ENCODE data around the gene ZNF253.
"Not testable (repeated sequence)": the region's sequence is repeated elsewhere in the genome, so short reads cannot be mapped to it uniquely, and the experiment has no call there.

Gene ZNF253

DNA sequence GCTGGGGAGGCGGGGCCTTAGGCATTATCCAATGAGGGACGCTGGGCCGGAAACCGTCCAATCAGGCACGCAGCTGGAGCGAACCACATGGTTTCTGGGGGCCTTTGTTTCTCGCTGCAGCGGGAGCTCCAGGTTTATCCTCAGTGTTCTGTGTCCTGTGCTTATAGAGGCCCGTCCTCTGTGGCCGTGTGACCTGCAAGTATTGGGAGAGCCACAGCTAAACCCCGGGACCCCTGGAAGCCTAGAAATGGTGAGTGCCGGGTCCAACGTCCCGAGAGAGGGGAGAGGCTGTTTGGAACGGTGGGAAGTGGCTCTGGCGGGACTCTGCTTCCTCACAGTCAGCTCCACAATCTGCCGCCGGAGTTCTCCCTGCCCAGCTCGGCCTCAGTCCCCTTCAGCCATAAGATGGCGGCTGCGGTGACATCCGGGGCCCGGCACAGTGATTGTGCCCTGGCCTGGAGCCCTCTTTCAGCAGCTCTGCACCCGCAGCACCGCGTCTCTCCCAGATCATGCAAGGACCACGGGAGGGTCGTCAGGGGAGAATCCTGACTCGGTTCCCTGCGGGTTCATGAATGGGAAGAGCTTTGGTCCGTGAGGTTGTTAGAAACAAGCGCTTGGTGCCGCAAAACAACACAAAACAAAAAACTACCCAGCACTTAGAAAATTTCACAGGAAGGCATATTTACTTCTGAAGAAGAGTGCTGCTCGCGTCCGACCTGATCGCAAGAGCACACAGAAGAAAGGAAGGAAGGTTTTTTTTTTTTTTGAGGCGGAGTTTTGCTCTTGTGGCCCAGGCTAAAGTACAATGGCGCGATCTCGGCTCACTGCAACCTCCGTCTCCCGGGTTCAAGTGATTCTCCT is at the start of gene ZNF253:
ZNF253 (plus strand) TSS at position 133 of the 861 bp plus-strand sequence; CDS start at position 248, 115 bp downstream.
- peak; percentile 95 for DNase-seq

DNA sequence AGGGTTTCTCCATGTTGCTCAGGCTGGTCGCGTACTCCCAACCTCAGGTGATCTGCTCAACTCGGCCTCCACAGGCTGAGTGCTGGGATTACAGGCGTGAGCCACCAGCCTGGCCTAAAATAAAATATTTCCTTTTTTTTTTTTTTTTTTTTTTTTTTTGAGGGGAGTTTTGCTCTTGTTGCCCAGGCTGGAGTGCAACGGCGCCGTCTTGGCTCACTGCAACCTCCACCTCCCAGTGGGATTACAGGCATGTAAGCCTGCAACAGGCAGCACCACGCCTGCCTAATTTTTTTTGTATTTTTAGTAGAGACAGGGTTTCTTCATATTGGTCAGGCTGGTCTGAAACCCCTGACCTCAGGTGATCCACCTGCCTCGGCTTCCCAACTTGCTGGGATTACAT is 49.0 kb upstream of the ZNF253 start:
- DNase-seq: no peak

GRCh38 chr19:19817357-19817756 is 48.3 kb upstream of the ZNF253 start:
- DNase-seq: no peak

- no peak for DNase-seq
Measured at GRCh38 chr19:19820774-19821320, 44.8 kb upstream of the ZNF253 start.

- peak; percentile 98 for DNase-seq
Measured at GRCh38 chr19:19821366-19821951, 44.2 kb upstream of the ZNF253 start, which contains the start of gene ZNF506. ZNF506 (minus strand) TSS chr19:19821750; CDS start chr19:19821603, 147 bp downstream.

DNA sequence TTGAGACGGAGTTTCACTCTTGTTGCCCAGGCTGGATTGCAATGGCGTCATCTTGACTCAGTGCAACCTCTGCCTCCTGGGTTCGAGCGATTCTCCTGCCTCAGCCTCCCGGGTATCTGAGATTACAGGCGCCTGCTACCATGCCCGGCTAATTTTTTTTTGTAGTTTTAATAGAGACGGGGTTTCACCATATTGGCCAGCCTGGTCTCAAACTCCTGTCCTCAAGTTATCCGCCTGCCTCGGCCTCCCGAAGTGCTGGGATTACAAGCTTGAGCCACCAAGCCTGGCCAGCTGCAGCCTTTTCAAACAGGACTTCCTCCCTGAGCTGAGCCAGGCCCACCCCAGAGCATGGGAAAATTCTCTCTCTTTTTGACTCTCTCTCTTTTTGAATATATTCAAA is 43.7 kb upstream of the ZNF253 start:
- not testable (repeated sequence) for DNase-seq

DNA sequence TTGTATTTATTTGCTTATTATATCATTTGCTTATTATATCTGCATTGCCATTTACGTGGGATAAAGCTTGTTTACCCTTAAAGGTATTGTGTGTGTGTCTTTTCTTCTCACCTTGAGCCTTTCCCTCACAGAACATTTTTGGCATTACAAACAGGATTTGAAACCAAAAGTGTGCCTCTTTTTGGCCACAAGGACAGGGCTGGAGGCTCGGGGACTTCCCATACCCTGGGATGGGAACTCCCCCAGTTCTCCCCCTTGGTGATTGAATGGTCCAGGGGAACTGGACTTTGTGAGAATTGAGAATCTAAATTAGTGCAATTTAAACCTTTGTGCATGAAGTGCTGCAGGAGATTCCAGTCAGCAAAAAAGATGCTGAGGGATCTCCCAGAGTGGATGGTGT is 41.8 kb upstream of the ZNF253 start:
- no peak for DNase-seq

GRCh38 chr19:19826875-19827274 is 38.8 kb upstream of the ZNF253 start:
- no peak for DNase-seq

DNA sequence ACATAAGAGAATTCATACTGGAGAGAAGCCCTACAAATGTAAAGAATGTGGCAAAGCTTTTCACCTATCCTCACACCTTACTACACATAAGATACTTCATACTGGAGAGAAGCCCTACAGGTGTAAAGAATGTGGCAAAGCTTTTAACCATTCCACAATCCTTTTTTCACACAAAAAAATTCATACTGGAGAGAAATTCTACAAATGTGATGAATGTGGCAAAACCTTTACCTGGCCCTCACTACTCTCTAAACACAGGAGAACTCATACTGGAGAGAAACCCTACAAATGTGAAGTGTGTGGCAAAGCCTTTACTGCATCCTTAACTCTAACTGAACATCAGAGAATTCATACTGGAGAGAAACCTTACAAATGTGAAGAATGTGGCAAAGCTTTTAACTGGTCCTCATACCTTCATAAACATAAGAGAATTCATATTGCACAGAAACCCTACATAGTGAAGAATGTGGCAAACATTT is 30.1 kb upstream of the ZNF253 start:
- no peak for DNase-seq

DNA sequence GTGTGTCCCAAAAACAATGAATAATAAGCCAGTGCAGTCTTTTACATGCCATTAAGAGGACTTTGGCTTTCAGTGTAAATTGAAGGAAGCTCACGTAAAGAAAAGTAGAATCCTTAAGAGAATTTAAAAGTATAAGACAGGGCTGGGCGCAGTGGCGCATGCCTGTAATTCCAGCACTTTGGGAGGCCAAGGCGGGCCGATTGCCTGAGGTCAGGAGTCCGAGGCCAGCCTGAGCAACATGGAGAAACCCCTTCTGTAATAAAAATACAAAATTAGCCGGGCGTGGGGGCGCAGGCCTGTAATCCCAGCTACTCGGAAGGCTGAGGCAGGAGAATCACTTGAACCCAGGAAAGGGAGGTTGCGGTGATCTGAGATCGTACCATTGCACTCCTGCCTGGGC is 17.9 kb upstream of the ZNF253 start:
- no peak for DNase-seq

GRCh38 chr19:19849056-19849455 is 16.6 kb upstream of the ZNF253 start:
- no peak for DNase-seq

GRCh38 chr19:19851740-19852139 is 13.9 kb upstream of the ZNF253 start:
- DNase-seq: not testable (repeated sequence)

DNA sequence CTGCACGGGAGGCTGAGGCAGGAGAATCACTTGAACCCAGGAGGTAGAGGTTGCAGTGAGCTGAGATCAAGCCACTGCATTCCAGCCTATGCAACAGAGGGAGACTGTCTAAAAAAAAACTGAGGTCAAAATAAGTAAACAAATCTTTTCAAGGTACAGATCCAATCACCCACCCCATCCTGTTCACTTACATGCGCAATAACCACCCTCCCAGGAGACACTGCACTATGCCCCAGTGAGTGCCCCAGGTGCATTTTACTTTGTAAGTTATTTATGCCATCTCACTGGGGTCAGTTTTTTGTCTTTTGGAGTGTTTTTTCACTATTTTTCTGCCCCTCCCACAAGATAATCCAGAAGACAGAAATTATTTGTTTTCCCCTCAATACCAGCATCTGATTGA is 6.9 kb upstream of the ZNF253 start:
- DNase-seq: no peak

- DNase-seq: no peak
Measured at GRCh38 chr19:19860756-19861390, 4.8 kb upstream of the ZNF253 start.

DNA sequence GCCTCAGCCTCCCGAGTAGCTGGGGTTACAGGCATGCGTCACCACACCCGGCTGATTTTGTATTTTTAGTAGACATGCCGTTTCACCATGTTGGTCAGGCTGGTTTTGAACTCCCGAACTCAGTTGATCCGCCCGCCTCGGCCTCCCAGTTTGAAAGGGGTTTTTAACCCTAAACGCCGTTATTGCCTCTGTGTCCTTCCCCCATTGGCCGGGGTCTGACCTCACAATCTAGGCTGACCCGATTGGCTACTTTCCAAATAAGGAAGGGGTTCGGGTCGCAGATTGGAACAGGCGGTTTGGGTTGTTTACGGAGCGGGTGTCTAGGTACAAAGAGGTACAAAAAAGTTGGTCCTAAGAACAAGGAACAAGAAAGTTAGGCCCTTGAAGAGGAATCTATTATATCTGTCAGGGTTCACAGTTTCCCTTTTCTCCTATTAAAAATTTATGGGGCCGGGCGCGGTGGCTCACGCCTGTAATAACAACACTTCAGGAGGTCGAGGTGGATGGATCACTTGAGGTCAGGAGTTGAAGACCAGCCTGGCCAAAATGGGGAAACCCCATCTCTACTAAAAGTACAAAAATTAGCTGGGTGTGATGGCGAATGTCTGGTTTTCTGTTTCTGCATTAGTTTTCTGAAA is 1.0 kb downstream of the ZNF253 start:
- DNase-seq: no peak

- DNase-seq: not testable (repeated sequence)
Measured at GRCh38 chr19:19870086-19870485, 4.4 kb downstream of the ZNF253 start.

- DNase-seq: no peak
Measured at GRCh38 chr19:19871932-19872331, 6.2 kb downstream of the ZNF253 start.

- DNase-seq: no peak
Measured at GRCh38 chr19:19873381-19873780, 7.7 kb downstream of the ZNF253 start.

GRCh38 chr19:19877724-19878123 is 12.0 kb downstream of the ZNF253 start:
- DNase-seq: no peak

- DNase-seq: no peak
Measured at GRCh38 chr19:19884583-19884982, 18.9 kb downstream of the ZNF253 start.

DNA sequence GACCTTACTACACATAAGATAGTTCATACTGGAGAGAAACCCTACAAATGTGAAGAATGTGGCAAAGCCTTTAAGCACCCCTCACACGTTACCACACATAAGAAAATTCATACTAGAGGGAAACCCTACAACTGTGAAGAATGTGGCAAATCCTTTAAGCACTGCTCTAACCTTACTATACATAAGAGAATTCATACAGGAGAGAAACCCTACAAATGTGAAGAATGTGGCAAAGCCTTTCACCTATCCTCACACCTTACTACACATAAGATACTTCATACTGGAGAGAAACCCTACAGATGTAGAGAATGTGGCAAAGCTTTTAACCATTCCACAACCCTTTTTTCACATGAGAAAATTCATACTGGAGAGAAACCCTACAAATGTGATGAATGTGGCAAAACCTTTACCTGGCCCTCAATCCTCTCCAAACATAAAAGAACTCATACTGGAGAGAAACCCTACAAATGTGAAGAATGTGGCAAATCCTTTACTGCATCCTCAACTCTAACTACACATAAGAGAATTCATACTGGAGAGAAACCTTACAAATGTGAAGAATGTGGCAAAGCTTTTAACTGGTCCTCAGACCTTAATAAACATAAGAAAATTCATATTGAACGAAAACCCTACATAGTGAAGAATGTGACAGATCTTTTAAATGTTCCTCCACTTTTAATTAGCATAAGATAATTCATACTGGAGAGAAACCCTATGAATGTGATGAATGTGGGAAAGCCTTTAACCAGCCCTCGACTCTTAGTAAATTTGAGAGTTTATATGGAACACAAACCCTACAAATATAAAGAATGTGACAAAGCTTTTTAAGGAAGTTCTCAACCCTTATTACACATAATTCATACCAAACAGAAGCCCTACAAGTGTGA is 26.6 kb downstream of the ZNF253 start:
- DNase-seq: not testable (repeated sequence)

Measured in NCI-H2171 (cell line).